ENCODE measurements around the gene PLS3. TPM values are rescaled to one million over a fixed set of nuclear protein-coding genes. Genes with fewer than 3 reads are reported as not detected.
"Not testable (repeated sequence)": the region's sequence is repeated elsewhere in the genome, so short reads cannot be mapped to it uniquely, and the experiment has no call there.

The PLS3 gene
- total RNA-seq, 1 donor from 2014 or later: 417 TPM

- Mint-ChIP-seq H3K27ac (peak overlapping the region; percentile 79), H3K9me3 (no peaks in the 10 kb centered on the region), H3K27me3 (ENCODE audit: low read depth) (no peaks in the 10 kb centered on the region), H3K4me1 (peaks cover 19% of the 10 kb centered on the region), H3K4me3 (no peak overlapping the region), H3K36me3 (peaks cover 23% of the 10 kb centered on the region)
- no peak for DNase-seq (ENCODE audit: low spot score in 2 of 2, unreplicated experiment in 2 of 2)
- TF ChIP-seq CTCF (IDR thresholded peaks at IDR 0.05; ENCODE audit: unreplicated experiment): no peak
These were observed 69.2 kb downstream of the PLS3 start for GRCh38 chrX:115630204-115630603.

GRCh38 chrX:115632455-115632854, 71.5 kb downstream of the PLS3 start:
- no peak for DNase-seq (ENCODE audit: low spot score in 2 of 2, unreplicated experiment in 2 of 2)
- Mint-ChIP-seq H3K27me3 (ENCODE audit: low read depth) (no peaks in the 10 kb centered on the region), H3K4me3 (no peak overlapping the region), H3K9me3 (no peaks in the 10 kb centered on the region), H3K27ac (no peak overlapping the region), H3K4me1 (peaks cover 9% of the 10 kb centered on the region), H3K36me3 (peaks cover 34% of the 10 kb centered on the region)
- no peak for TF ChIP-seq CTCF (IDR thresholded peaks at IDR 0.05; ENCODE audit: unreplicated experiment)

- H3K27me3 Mint-ChIP-seq (ENCODE audit: low read depth); H3K4me1 Mint-ChIP-seq; H3K4me3 Mint-ChIP-seq; H3K9me3 Mint-ChIP-seq; DNase-seq (ENCODE audit: low spot score in 2 of 2, unreplicated experiment in 2 of 2); H3K27ac Mint-ChIP-seq: not testable (repeated sequence)
- H3K36me3 Mint-ChIP-seq: peaks cover 34% of the 10 kb centered on the region
These were observed 72.4 kb downstream of the PLS3 start for GRCh38 chrX:115633397-115633796.

- Mint-ChIP-seq H3K27ac (peak overlapping the region; percentile 67), H3K27me3 (ENCODE audit: low read depth) (no peaks in the 10 kb centered on the region)
These were observed 78.4 kb downstream of the PLS3 start for GRCh38 chrX:115639334-115639880.

GRCh38 chrX:115642311-115642710, 81.3 kb downstream of the PLS3 start:
- H3K27ac Mint-ChIP-seq: peak overlapping the region; percentile 91
- H3K9me3 Mint-ChIP-seq: no peaks in the 10 kb centered on the region
- H3K4me1 Mint-ChIP-seq: peaks cover 20% of the 10 kb centered on the region
- no peak for TF ChIP-seq CTCF (IDR thresholded peaks at IDR 0.05; ENCODE audit: unreplicated experiment)
- no peak overlapping the region for H3K4me3 Mint-ChIP-seq
- no peak for DNase-seq (ENCODE audit: low spot score in 2 of 2, unreplicated experiment in 2 of 2)
- peaks cover 46% of the 10 kb centered on the region for H3K36me3 Mint-ChIP-seq
- no peaks in the 10 kb centered on the region for H3K27me3 Mint-ChIP-seq (ENCODE audit: low read depth)

More at GRCh38 chrX:115639334-115639880, 78.4 kb downstream of the PLS3 start:
- peaks cover 20% of the 10 kb centered on the region for H3K4me1 Mint-ChIP-seq
- peaks cover 49% of the 10 kb centered on the region for H3K36me3 Mint-ChIP-seq
- DNase-seq (ENCODE audit: low spot score in 2 of 2, unreplicated experiment in 2 of 2): no peak
- no peak for TF ChIP-seq CTCF (IDR thresholded peaks at IDR 0.05; ENCODE audit: unreplicated experiment)
- no peak overlapping the region for H3K4me3 Mint-ChIP-seq
- H3K9me3 Mint-ChIP-seq: no peaks in the 10 kb centered on the region

GRCh38 chrX:115642895-115643530, 82.0 kb downstream of the PLS3 start:
- Mint-ChIP-seq H3K27ac (peak overlapping the region; percentile 91), H3K9me3 (no peaks in the 10 kb centered on the region), H3K27me3 (ENCODE audit: low read depth) (no peaks in the 10 kb centered on the region), H3K4me3 (no peak overlapping the region), H3K4me1 (peaks cover 20% of the 10 kb centered on the region), H3K36me3 (peaks cover 46% of the 10 kb centered on the region)
- peak; percentile 99 for TF ChIP-seq CTCF (IDR thresholded peaks at IDR 0.05; ENCODE audit: unreplicated experiment)
- peak in 1 of 2 experiments; percentile 51 for DNase-seq (ENCODE audit: low spot score in 2 of 2, unreplicated experiment in 2 of 2)

GRCh38 chrX:115644397-115644796, 83.4 kb downstream of the PLS3 start:
- H3K9me3 Mint-ChIP-seq; H3K27me3 Mint-ChIP-seq (ENCODE audit: low read depth); H3K27ac Mint-ChIP-seq; H3K4me3 Mint-ChIP-seq; DNase-seq (ENCODE audit: low spot score in 2 of 2, unreplicated experiment in 2 of 2): not testable (repeated sequence)
- Mint-ChIP-seq H3K36me3 (peaks cover 48% of the 10 kb centered on the region), H3K4me1 (peaks cover 17% of the 10 kb centered on the region)

All from mesothelial cell of epicardium (in vitro differentiated cells).